ENCODE measurements around the gene PIK3CB.
"Not testable (repeated sequence)": the region's sequence is repeated elsewhere in the genome, so short reads cannot be mapped to it uniquely, and the experiment has no call there.

DNA sequence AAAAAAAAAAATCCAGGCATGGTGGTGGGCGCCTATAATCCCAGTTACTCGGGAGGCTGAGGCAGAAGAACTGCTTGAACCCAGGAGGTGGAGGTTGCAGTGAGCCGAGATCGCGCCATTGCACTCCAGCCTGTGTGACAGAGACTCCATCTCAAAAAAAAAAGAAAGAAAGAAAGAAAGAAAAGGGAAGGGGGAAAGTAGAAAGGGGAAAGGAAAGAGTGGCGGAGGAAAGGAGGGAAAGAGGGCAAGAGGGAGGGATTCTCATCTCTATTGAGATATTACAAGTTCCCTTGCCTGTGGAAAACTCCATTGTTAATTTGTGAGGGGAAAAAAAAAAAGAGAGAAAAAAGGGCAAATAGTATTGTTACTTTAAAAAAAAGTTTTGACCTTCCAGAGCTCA lies 32.5 kb downstream of the PIK3CB start:
- TF ChIP-seq CTCF (IDR thresholded peaks at IDR 0.05; ENCODE audit: poor library complexity); EZH2 (IDR thresholded peaks at IDR 0.05; ENCODE audit: borderline replicate concordance); EZH2phosphoT487 (IDR thresholded peaks at IDR 0.05; ENCODE audit: low read depth, severe bottlenecking, unreplicated experiment): not testable (repeated sequence)

Data from hepatocyte (in vitro differentiated cells).